HEK293 (cell line): ENCODE results near the gene KPNA6.

Experiments used
- CTCF ChIA-PET: fragments of 350-600 bp; formaldehyde crosslinking; extraction: SDS; loops from one replicate; lab custom pipeline; 2021; ENCODE audit warnings: antibody characterized with exemption; lab: Yijun Ruan, JAX
- POLR2A ChIA-PET: fragments of 300-600 bp; formaldehyde crosslinking; extraction: SDS; loops from one replicate; lab custom pipeline; 2020; ENCODE audit warnings: antibody characterized with exemption, inconsistent platforms; lab: Yijun Ruan, JAX
- H3K27ac ChIP-seq: fragments of 200-500 bp; sonication (Bioruptor generic); 2 replicates; pipeline ENCODE4 v1.5.1; 2014; ENCODE audit warnings: low read depth, low read length, control low read depth, inconsistent platforms; ENCODE audit errors: extremely low read depth
- H3K36me3 ChIP-seq, 2 experiments: fragments of 200-500 bp in 1 of 2; sonication (Bioruptor generic) in 1 of 2; 1 replicate in 1 of 2; 2 replicates in 1 of 2; pipeline ENCODE4 v1.5.1; 2014 to 2017; ENCODE audit warnings: inconsistent platforms in 2 of 2, low read length in 2 of 2; ENCODE audit not compliant: control insufficient read depth in 2 of 2, insufficient read depth in 1 of 2
- H3K4me1 ChIP-seq: fragments of 200-500 bp; sonication (Bioruptor generic); 2 replicates; pipeline ENCODE4 v1.5.1; 2014; ENCODE audit warnings: mild to moderate bottlenecking, low read length, inconsistent platforms; ENCODE audit not compliant: control insufficient read depth, insufficient read depth
- H3K4me3 ChIP-seq: 2 replicates; pipeline ENCODE4 v1.5.1; 2011; ENCODE audit warnings: low read depth, mild to moderate bottlenecking, control low read depth, low read length, moderate library complexity
- H3K9me3 ChIP-seq: fragments of 200-500 bp; sonication (Bioruptor generic); 2 replicates; pipeline ENCODE4 v1.5.1; 2014; ENCODE audit warnings: low read depth, low read length, inconsistent platforms; ENCODE audit not compliant: control insufficient read depth, insufficient read depth
- GLIS2 ChIP-seq: fragments of 450-650 bp; formaldehyde crosslinking; IDR thresholded peaks from 2 replicates; pipeline ENCODE4 v1.5.1; 2016; ENCODE audit warnings: missing biosample characterization, missing genetic modification characterization
- HIC1 ChIP-seq: fragments of 450-650 bp; formaldehyde crosslinking; IDR thresholded peaks from 2 replicates; pipeline ENCODE4 v1.5.1; 2016; ENCODE audit warnings: missing biosample characterization, missing genetic modification characterization
- OSR2 ChIP-seq: fragments of 450-650 bp; formaldehyde crosslinking; IDR thresholded peaks from 2 replicates; pipeline ENCODE4 v1.5.1; 2016; ENCODE audit warnings: missing biosample characterization, missing genetic modification characterization
- TCF7L2 ChIP-seq: IDR thresholded peaks from 2 replicates; pipeline ENCODE4 v1.6.1; 2011; ENCODE audit warnings: low read depth, mild to moderate bottlenecking, inconsistent platforms, low read length, moderate library complexity, borderline replicate concordance
- ZEB2 ChIP-seq: fragments of 450-650 bp; formaldehyde crosslinking; IDR thresholded peaks from 2 replicates; pipeline ENCODE4 v1.5.1; 2016; ENCODE audit warnings: missing biosample characterization, missing genetic modification characterization
- ZIC2 ChIP-seq: fragments of 450-650 bp; formaldehyde crosslinking; IDR thresholded peaks from 2 replicates; pipeline ENCODE4 v1.5.1; 2016; ENCODE audit warnings: missing biosample characterization, missing genetic modification characterization
- ZNF18 ChIP-seq: fragments of 450-650 bp; formaldehyde crosslinking; IDR thresholded peaks from 2 replicates; pipeline ENCODE4 v1.5.1; 2016; ENCODE audit warnings: missing biosample characterization, missing genetic modification characterization
- ZNF366 ChIP-seq: fragments of 450-650 bp; formaldehyde crosslinking; conservative IDR thresholded peaks from 2 replicates; pipeline ENCODE4 v1.5.1; 2016; ENCODE audit warnings: missing biosample characterization, missing genetic modification characterization
- ZNF514 ChIP-seq: fragments of 450-650 bp; formaldehyde crosslinking; IDR thresholded peaks from 2 replicates; pipeline ENCODE4 v1.5.1; 2016; ENCODE audit warnings: missing biosample characterization, missing genetic modification characterization
- ZNF548 ChIP-seq: fragments of 450-650 bp; formaldehyde crosslinking; IDR thresholded peaks from 2 replicates; pipeline ENCODE4 v1.5.1; 2016; ENCODE audit warnings: missing biosample characterization, missing genetic modification characterization
- ZNF600 ChIP-seq: fragments of 450-650 bp; formaldehyde crosslinking; IDR thresholded peaks from 2 replicates; pipeline ENCODE4 v1.5.1; 2016; ENCODE audit warnings: missing biosample characterization, missing genetic modification characterization
- ZNF776 ChIP-seq: fragments of 450-650 bp; formaldehyde crosslinking; IDR thresholded peaks from 2 replicates; pipeline ENCODE4 v1.5.0; 2017; ENCODE audit warnings: missing biosample characterization, missing genetic modification characterization, borderline replicate concordance
- ZNF791 ChIP-seq: fragments of 450-650 bp; formaldehyde crosslinking; IDR thresholded peaks from 2 replicates; pipeline ENCODE4 v1.5.1; 2016; ENCODE audit warnings: missing biosample characterization, missing genetic modification characterization
- ZNF843 ChIP-seq: fragments of 450-650 bp; formaldehyde crosslinking; IDR thresholded peaks from 2 replicates; pipeline ENCODE4 v1.5.1; 2016; ENCODE audit warnings: missing biosample characterization, missing genetic modification characterization
- TF ChIP-seq, protein P1 (sequence below): fragments of 450-650 bp; formaldehyde crosslinking; IDR thresholded peaks from 2 replicates; pipeline ENCODE4 v1.5.1; 2016; ENCODE audit warnings: missing biosample characterization, missing genetic modification characterization
- TF ChIP-seq, protein P2 (sequence below): fragments of 450-650 bp; formaldehyde crosslinking; IDR thresholded peaks from 2 replicates; pipeline ENCODE4 v1.5.1; 2017; ENCODE audit warnings: missing biosample characterization, missing genetic modification characterization
- TF ChIP-seq, protein P3 (sequence below): fragments of 450-650 bp; formaldehyde crosslinking; IDR thresholded peaks from 2 replicates; pipeline ENCODE4 v1.5.1; 2016; ENCODE audit warnings: missing biosample characterization, missing genetic modification characterization, borderline replicate concordance

The KPNA6 gene

DNA sequence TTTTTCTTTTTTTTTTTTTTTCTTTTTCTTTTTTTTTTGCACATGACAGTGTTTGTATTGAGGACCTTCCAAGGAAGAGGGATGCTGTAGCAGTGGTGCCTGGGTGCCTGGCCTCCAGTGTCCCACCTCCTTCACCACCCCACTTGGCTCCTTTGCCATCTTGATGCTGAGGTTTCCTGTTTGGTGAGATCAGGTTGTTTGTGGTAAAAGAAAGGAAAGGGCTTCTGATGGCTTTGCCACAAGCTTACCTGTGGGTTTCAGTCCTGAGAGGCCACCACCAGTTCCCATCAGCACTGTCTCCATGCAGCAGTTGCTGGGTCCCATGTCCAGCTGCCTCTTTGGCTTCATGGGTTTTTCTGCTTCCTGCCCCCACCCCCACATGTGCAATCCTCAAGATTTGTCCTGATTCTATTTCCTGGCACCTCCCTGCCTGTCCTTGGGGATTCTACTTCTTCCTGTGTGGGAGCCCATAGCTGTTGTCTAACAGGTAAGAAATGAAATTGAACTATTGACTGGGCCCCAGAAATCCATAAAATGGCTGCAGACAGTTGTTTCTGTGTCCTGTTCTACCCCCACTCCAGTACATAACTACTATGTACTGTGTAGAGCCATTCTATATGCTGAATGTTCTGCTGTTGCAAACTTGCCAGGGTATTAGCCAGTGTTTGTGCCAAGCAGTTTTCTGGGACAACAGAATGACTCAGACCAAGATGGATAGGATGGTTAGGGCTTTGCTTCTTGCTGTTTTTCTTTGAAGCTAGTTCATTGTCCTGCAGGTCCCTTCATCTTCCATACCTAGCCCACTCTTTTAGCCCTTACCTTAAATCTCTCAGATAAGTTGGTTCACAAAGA is 88.3 kb downstream of the KPNA6 start:
- Histone ChIP-seq H3K9me3 (no peaks in the 10 kb centered on the region), H3K4me1 (no peaks in the 10 kb centered on the region; the same call in 1 of the 2 replicates), H3K27ac (no peak overlapping the region), H3K4me3 (no peak overlapping the region)
- CTCF ChIA-PET = interaction anchor here (0.5 to 0.7 kb wide), 2 partner anchors 31 to 109 kb away, joined by 3 to 4 read pairs; no protein-coding TSS in a partner anchor
- TF ChIP-seq ZNF776 (tag by site-specific recombination) (no peak), TCF7L2 (no peak), ZNF548 (tag by site-specific recombination) (no peak), ZNF791 (tag by site-specific recombination) (no peak), ZNF600 (tag by site-specific recombination) (peak; percentile 41), ZNF843 (no peak), ZEB2 (tag by site-specific recombination) (no peak), ZNF18 (tag by site-specific recombination) (no peak)
- TF ChIP-seq, protein P1, sequence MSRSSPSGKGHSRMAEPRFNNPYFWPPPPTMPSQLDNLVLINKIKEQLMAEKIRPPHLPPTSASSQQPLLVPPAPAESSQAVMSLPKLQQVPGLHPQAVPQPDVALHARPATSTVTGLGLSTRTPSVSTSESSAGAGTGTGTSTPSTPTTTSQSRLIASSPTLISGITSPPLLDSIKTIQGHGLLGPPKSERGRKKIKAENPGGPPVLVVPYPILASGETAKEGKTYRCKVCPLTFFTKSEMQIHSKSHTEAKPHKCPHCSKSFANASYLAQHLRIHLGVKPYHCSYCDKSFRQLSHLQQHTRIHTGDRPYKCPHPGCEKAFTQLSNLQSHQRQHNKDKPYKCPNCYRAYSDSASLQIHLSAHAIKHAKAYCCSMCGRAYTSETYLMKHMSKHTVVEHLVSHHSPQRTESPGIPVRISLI (tag by site-specific recombination) = peak; percentile 63; the same call in 1 of the 2 replicates
- TF ChIP-seq, all 188 proteins: peak for 2
- peaks cover 16 to 79% of the 10 kb centered on the region in 2 experiments; a peak in 2 of 3 replicates for H3K36me3 ChIP-seq
- POLR2A ChIA-PET = interaction anchor here (0.5 to 5.0 kb wide), 7 partner anchors 8 to 140 kb away, joined by 3 to 25 read pairs (median 4); partner anchors contain the start of genes MARCKSL1 and TXLNA

DNA sequence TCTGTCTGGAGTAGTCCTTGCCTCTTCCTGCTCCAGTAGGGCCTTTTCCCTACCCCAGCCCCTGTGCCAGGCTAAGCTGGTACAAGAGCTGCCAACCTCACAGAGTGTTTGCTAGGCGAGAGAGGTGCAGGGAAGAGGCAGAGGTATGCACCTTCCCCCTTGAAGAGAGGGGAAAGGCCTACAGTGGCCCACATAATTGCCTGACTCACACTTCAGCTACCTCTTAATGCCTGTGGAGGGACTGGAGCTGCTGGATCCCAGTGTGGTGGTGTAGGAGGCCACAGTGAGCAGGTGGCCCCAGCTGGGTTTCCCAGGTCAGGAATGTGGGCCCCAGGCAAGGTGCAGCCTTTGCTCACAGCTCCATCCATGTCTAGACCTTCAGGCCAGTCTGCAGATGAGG is 89.2 kb downstream of the KPNA6 start:
- POLR2A ChIA-PET = interaction anchor here (0.7 to 5.0 kb wide), 8 partner anchors 9 to 139 kb away, joined by 3 to 25 read pairs (median 4); partner anchors contain the start of genes MARCKSL1 and TXLNA
- Histone ChIP-seq H3K4me3 (no peak overlapping the region), H3K36me3 (peaks cover 13 to 71% of the 10 kb centered on the region in 2 experiments; a peak in 2 of 3 replicates)

More for the DNA sequence above, 89.2 kb downstream of the KPNA6 start:
- Histone ChIP-seq H3K4me1 (no peaks in the 10 kb centered on the region; the same call in 1 of the 2 replicates), H3K27ac (no peak overlapping the region), H3K9me3 (no peaks in the 10 kb centered on the region)
- CTCF ChIA-PET = no interaction called here
- TF ChIP-seq ZNF366 (tag by site-specific recombination) (0 out of 2 replicates have a peak, but pooled peaks have one; percentile 22), ZNF514 (tag by site-specific recombination) (no peak), HIC1 (tag by site-specific recombination) (0 out of 2 replicates have a peak, but pooled peaks have one; percentile 35), GLIS2 (tag by site-specific recombination) (0 out of 2 replicates have a peak, but pooled peaks have one; percentile 17), ZNF776 (tag by site-specific recombination) (no peak), OSR2 (no peak), ZIC2 (tag by site-specific recombination) (peak; percentile 20; the same call in 1 of the 2 replicates)
- TF ChIP-seq, protein P2, sequence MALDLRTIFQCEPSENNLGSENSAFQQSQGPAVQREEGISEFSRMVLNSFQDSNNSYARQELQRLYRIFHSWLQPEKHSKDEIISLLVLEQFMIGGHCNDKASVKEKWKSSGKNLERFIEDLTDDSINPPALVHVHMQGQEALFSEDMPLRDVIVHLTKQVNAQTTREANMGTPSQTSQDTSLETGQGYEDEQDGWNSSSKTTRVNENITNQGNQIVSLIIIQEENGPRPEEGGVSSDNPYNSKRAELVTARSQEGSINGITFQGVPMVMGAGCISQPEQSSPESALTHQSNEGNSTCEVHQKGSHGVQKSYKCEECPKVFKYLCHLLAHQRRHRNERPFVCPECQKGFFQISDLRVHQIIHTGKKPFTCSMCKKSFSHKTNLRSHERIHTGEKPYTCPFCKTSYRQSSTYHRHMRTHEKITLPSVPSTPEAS (tag by site-specific recombination) = no peak
- TF ChIP-seq, protein P3, sequence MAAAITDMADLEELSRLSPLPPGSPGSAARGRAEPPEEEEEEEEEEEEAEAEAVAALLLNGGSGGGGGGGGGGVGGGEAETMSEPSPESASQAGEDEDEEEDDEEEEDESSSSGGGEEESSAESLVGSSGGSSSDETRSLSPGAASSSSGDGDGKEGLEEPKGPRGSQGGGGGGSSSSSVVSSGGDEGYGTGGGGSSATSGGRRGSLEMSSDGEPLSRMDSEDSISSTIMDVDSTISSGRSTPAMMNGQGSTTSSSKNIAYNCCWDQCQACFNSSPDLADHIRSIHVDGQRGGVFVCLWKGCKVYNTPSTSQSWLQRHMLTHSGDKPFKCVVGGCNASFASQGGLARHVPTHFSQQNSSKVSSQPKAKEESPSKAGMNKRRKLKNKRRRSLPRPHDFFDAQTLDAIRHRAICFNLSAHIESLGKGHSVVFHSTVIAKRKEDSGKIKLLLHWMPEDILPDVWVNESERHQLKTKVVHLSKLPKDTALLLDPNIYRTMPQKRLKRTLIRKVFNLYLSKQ = no peak
